K562 (cell line): ENCODE measurements around the gene C21orf58. TPM values are rescaled to one million over a fixed set of nuclear protein-coding genes. Genes with fewer than 3 reads are reported as not detected.

Experiments
- ATF1 ChIP-seq, 2 experiments: fragments of 450-650 bp in 1 of 2; IDR thresholded peaks; 2 replicates each; pipeline ENCODE4 v1.6.1; 2016; ENCODE audit warnings: missing compliant biosample characterization in 1 of 2, missing genetic modification characterization in 1 of 2
- ATF3 ChIP-seq, 2 experiments: fragments of 450-650 bp in 1 of 2; sonication (generic) in 1 of 2; formaldehyde crosslinking in 1 of 2; IDR thresholded peaks in 1 of 2; conservative IDR thresholded peaks in 1 of 2; 2 replicates each; pipeline versions ENCODE4 v1.6.1 to v1.8.1; 2016 to 2023; ENCODE audit warnings: mild to moderate bottlenecking in 2 of 2, moderate library complexity in 2 of 2, inconsistent platforms in 1 of 2, missing genetic modification reagents in 1 of 2
- ATF7 ChIP-seq: fragments of 450-650 bp; IDR thresholded peaks from 2 replicates; pipeline ENCODE4 v1.7.1; 2014; ENCODE audit warnings: mild to moderate bottlenecking, moderate library complexity
- BCOR ChIP-seq: fragments of 450-650 bp; IDR thresholded peaks from 2 replicates; pipeline ENCODE4 v1.6.1; 2016
- DPF2 ChIP-seq: fragments of 450-650 bp; IDR thresholded peaks from 2 replicates; pipeline ENCODE4 v1.6.1; 2016
- GATA2 ChIP-seq: sonication (generic); formaldehyde crosslinking; IDR thresholded peaks from 2 replicates; pipeline ENCODE4 v1.4.0; 2020; ENCODE audit warnings: mild to moderate bottlenecking, missing genetic modification reagents
- HDGF ChIP-seq: fragments of 450-650 bp; IDR thresholded peaks from 2 replicates; pipeline ENCODE4 v1.6.1; 2016
- IRF1 ChIP-seq: sonication (generic); formaldehyde crosslinking; IDR thresholded peaks from 2 replicates; pipeline ENCODE4 v1.8.0; 2022; ENCODE audit warnings: missing genetic modification reagents, mild to moderate bottlenecking, borderline replicate concordance
- JUND ChIP-seq, 2 experiments: IDR thresholded peaks; 2 replicates in 1 of 2; 3 replicates in 1 of 2; pipeline ENCODE4 v1.6.1; 2011; ENCODE audit warnings: borderline replicate concordance in 2 of 2, low read depth in 2 of 2, low read length in 2 of 2, improper control_type of control experiment in 1 of 2, missing biosample characterization in 1 of 2, missing genetic modification characterization in 1 of 2, missing genetic modification reagents in 1 of 2
- NCOA1 ChIP-seq: fragments of 450-650 bp; IDR thresholded peaks from 2 replicates; pipeline ENCODE4 v1.6.1; 2016; ENCODE audit warnings: low read depth
- OTX1 ChIP-seq: fragments of 450-650 bp; formaldehyde crosslinking; IDR thresholded peaks from 2 replicates; pipeline ENCODE4 v1.4.0; 2022; ENCODE audit warnings: mild to moderate bottlenecking
- RBM14 ChIP-seq: fragments of 200-400 bp; formaldehyde crosslinking; IDR thresholded peaks from 2 replicates; pipeline ENCODE4 v1.6.1; 2018; ENCODE audit warnings: low read depth, mild to moderate bottlenecking, low read length, moderate library complexity, borderline replicate concordance; ENCODE audit not compliant: insufficient read depth
- RBM15 ChIP-seq: fragments of 200-400 bp; formaldehyde crosslinking; IDR thresholded peaks from 2 replicates; pipeline ENCODE4 v1.6.1; 2018; ENCODE audit warnings: mild to moderate bottlenecking, low read length, moderate library complexity; ENCODE audit not compliant: insufficient read depth
- RCOR1 ChIP-seq, 2 experiments: IDR thresholded peaks; 2 replicates each; pipeline ENCODE4 v1.6.1; 2012; ENCODE audit warnings: low read depth in 2 of 2, low read length in 2 of 2, borderline replicate concordance in 1 of 2, improper control_type of control experiment in 1 of 2
- SMARCB1 ChIP-seq: IDR thresholded peaks from 2 replicates; pipeline ENCODE4 v1.6.1; 2011; ENCODE audit warnings: improper control_type of control experiment, low read depth; ENCODE audit not compliant: insufficient read length
- SMARCE1 ChIP-seq: fragments of 450-650 bp; IDR thresholded peaks from 2 replicates; pipeline ENCODE4 v1.7.1; 2016; ENCODE audit warnings: mild to moderate bottlenecking
- TEAD1 ChIP-seq, 2 experiments: fragments of 450-650 bp in 1 of 2; sonication (generic) in 1 of 2; formaldehyde crosslinking; IDR thresholded peaks; 2 replicates each; pipeline versions ENCODE4 v1.4.0 to v1.8.0; 2020 to 2022; ENCODE audit warnings: mild to moderate bottlenecking in 2 of 2, missing genetic modification reagents in 1 of 2
- TFAP4 ChIP-seq: sonication (generic); formaldehyde crosslinking; IDR thresholded peaks from 2 replicates; pipeline ENCODE4 v1.8.0; 2022; ENCODE audit warnings: missing genetic modification reagents, mild to moderate bottlenecking, moderate library complexity, borderline replicate concordance
- ZBTB1 ChIP-seq: sonication (generic); formaldehyde crosslinking; IDR thresholded peaks from 2 replicates; pipeline ENCODE4 v1.8.1; 2023; ENCODE audit warnings: missing genetic modification reagents, low read depth, mild to moderate bottlenecking, borderline replicate concordance
- ZNF217 ChIP-seq: sonication (generic); formaldehyde crosslinking; IDR thresholded peaks from 2 replicates; pipeline ENCODE4 v1.8.0; 2022; ENCODE audit warnings: mild to moderate bottlenecking, missing genetic modification reagents
- ZNF239 ChIP-seq: fragments of 250-450 bp; sonication (Bioruptor Pico); IDR thresholded peaks from 2 replicates; pipeline ENCODE4 v1.4.0; 2020; ENCODE audit warnings: mild to moderate bottlenecking
- ZNF589 ChIP-seq: fragments of 200-800 bp; sonication (Bioruptor generic); IDR thresholded peaks from 2 replicates; pipeline ENCODE4 v1.6.1; 2016; ENCODE audit warnings: low read depth, missing genetic modification characterization, missing compliant biosample characterization
- polyA plus RNA-seq, 8 experiments: library from polyadenylated mRNA; depleted of rRNA in 4 of 8; stranded (reverse) in 5 of 8; unstranded in 3 of 8; fragments of >200 nt; fragmentation: Nextera tagmentation in 2 of 8; fragmentation: Illumina TruSeq in 1 of 8; extraction: Ambion mirVana in 2 of 8; extraction: Trizol in 1 of 8; gene quantifications; 2 replicates each; pipeline versions ENCODE4 v1.2.1 to v1.2.3, GENCODE V29; 2011 to 2014; ENCODE audit warnings: inconsistent platforms in 1 of 8, missing spikeins in 1 of 8
- total RNA-seq, 7 experiments: library from RNA; depleted of rRNA in 6 of 7; stranded (reverse); fragments of >200 nt in 6 of 7; fragmentation: Illumina TruSeq in 2 of 7; extraction: Trizol in 2 of 7; gene quantifications; 2 replicates each; pipeline versions ENCODE4 v1.2.1 to v1.2.3, GENCODE V29; 2011 to 2021; ENCODE audit warnings: low replicate concordance in 1 of 7

C21orf58 gene
- total and polyA plus RNA-seq, 9 of the 15 experiments (the other 6 are each of a cell fraction or from before 2014, with no cell fraction given), result 1.2 to 30.5 (median 12.4) TPM

- 0 out of 2 replicates have a peak, but pooled peaks have one; percentile 6 for TF ChIP-seq OTX1 (CRISPR knock-in tag)
- no peak for TF ChIP-seq ZNF217 (CRISPR knock-in tag)
- no peak for TF ChIP-seq ZBTB1 (CRISPR knock-in tag)
- no peak for TF ChIP-seq RBM14
- TF ChIP-seq GATA2 (CRISPR knock-in tag), result peak; percentile 88
- peak; percentile 63 for TF ChIP-seq ATF3 (IDR thresholded peaks at IDR 0.05)
- no peak for TF ChIP-seq ATF3 (CRISPR knock-in tag; conservative IDR thresholded peaks at IDR 0.05)
- TF ChIP-seq RBM15, result no peak
- TF ChIP-seq IRF1 (CRISPR knock-in tag), result no peak
- peak; percentile 69; the same call in 1 of the 2 replicates for TF ChIP-seq ATF7
- no peak for TF ChIP-seq SMARCE1
- TF ChIP-seq HDGF, result 0 out of 2 replicates have a peak, but pooled peaks have one; percentile 29
- no peak; the same call in 1 of the 2 replicates for TF ChIP-seq TFAP4 (CRISPR knock-in tag)
- TF ChIP-seq SMARCB1, result peak; percentile 40
- TF ChIP-seq NCOA1, result no peak
- peak; percentile 38; the same call in 1 of the 2 replicates for TF ChIP-seq DPF2
- no peak for TF ChIP-seq ATF1 (CRISPR knock-in tag; IDR thresholded peaks at IDR 0.05)
- peak; percentile 83 for TF ChIP-seq ATF1 (tag; IDR thresholded peaks at IDR 0.05)
- TF ChIP-seq ZNF589 (CRISPR knock-in tag), result no peak
- TF ChIP-seq RCOR1 (IDR thresholded peaks at IDR 0.05; ENCODE audit: borderline replicate concordance in 1 of 2, low read depth in 2 of 2, low read length in 2 of 2), result 0 out of 4 replicates have a peak, but pooled peaks of 1 of the 2 experiments have one; percentile 38
- 0 out of 2 replicates have a peak, but pooled peaks have one; percentile 12 for TF ChIP-seq BCOR
- TF ChIP-seq TEAD1 (CRISPR knock-in tag; IDR thresholded peaks at IDR 0.05), result 0 out of 4 replicates have a peak, but pooled peaks of 1 of the 2 experiments have one; percentile 26
- TF ChIP-seq JUND (IDR thresholded peaks at IDR 0.05; ENCODE audit: borderline replicate concordance, low read depth, low read length), result peak; percentile 76
- peak; percentile 67; the same call in 2 of the 3 replicates for TF ChIP-seq JUND (tag; IDR thresholded peaks at IDR 0.05; ENCODE audit: borderline replicate concordance, low read depth, low read length)
- no peak for TF ChIP-seq ZNF239 (CRISPR knock-in tag)
These were observed 18.7 kb downstream of the C21orf58 start (continued) for GRCh38 chr21:46304955-46305354.
